GM19035 (cell line): Measurements from ENCODE around the gene LRRC47.

Experiments
- ATAC-seq: cut with Tn5 transposase; IDR thresholded peaks from one replicate; pipeline ENCODE4 v1.9.1; 2021; ENCODE audit not compliant: unreplicated experiment

The LRRC47 gene

GRCh38 chr1:3772715-3773571, 23.4 kb downstream of the LRRC47 start, which contains the start of gene SMIM1:
Gene SMIM1 (plus strand): TSS chr1:3772749. CDS start chr1:3775374, 2,625 bp downstream.
- ATAC-seq: peak; percentile 38

DNA sequence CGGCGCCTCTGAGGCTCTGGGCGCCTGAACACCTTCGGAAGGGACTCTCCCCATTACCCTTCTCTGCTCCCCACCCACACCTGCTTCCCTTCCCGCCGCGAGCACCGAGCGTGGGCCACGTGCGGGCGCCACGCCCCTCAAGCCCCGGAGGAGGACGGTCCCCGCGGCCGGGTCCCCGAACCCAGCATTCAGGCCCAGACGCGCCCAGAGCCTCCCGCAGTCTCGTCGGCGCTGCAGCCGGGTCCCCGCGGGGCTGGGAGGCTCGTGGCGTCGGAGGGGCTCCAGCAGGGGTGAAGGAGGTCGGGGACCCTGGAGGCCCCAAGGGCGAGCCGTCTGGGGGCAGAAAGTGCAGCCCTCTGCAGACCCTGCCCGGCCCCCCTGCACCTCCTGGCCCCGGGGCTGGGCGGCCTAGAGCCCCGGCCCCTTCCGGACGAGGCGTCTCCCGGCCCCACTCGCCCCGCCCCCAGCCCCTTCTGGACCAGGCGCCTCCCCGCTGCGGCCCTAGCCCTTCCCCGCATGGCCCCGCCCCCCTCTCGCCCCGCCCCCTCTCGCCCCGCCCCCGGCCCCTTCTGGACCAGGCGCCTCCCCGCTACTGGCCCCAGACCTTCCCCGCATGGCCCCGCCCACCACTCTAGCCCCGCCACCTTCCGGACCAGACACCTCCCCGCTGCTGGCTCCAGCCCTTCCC, 24.1 kb downstream of the LRRC47 start:
- peak; percentile 58 for ATAC-seq

DNA sequence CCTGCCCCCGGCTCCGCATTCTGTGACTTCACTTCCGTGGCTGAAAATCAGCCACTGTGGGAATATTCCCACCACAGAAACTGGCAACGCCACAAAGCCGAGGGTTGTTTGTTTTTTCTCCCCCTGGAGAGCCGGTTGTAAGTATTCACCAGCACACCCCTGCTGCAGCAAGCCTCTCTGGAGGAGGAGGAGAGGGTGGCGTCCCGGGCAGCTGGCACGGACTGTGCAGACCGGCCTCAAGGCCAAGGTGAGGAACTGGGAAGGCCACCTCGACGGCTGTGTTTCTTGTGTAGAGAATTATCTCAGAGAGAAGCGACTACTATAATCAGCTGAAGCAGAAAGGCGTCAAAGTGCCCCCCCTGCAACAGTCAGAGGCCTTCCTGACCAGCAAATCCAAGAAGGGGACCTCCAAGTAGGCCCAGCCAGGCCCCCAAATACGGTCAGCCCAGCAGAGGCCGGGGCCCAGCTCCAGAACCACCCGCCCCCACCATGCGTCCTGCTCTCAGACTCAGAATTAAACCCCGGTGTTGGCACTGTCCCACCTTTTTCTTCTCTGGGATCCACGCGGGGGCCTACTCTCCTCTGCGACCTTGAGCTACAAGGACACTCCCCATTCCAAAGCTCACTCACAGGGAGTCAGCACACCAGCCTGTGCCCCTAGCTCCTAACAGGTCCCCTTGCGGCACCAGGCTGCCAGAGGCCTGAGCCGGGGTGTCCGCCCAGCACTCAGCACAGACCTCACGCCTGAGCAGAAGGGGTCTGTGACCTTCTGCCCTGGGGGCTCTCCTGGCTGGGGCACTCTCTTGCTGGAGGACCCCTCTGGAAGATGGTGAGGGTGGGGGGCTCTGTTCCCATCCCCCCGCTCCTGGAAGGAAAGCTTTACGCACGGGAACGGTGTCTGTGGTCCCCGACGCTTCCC, 24.9 kb downstream of the LRRC47 start:
- no peak for ATAC-seq

GRCh38 chr1:3770047-3770765, 26.1 kb downstream of the LRRC47 start:
- no peak for ATAC-seq

GRCh38 chr1:3768811-3769390, 27.4 kb downstream of the LRRC47 start:
- no peak for ATAC-seq

- no peak for ATAC-seq
These were observed 28.9 kb downstream of the LRRC47 start for GRCh38 chr1:3767328-3767925.

DNA sequence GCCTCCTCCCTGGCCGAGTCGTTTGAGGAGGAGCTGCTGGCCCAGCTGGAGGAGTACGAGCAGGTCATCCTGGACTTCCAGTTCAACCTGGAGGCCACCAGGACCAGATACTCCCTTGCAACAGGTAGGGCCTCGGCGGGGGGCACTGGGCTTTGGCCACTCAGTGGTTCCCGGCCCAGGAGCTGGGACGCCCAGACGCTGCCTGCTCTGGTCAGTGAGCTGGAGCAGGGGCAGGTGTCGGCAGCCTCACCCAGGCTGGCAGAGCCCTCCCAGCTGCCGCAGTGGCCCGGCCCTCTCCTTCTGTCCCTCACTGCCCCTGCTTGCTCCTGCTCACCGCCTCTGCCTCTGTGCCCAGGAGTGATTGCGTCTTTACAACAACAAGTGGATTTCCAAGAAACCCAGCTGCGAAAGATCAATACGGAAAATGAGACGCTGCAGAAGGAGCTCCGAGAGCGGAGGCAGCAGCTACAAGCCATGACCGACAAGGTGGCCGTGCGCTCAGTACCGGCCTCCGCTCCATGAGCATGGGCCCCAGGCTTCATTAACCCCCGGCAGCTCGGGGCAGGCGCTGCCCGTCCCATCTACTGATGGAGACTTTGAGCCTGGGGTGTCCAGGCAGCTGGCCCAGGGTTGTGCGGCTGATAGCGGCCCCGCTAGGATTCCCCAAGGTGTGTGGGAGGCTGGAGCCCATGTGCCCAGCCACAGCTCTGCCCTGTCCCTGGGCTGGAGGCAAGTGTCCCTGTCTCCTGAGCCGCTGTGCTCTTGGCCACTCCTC, 32.8 kb downstream of the LRRC47 start:
- ATAC-seq: no peak

DNA sequence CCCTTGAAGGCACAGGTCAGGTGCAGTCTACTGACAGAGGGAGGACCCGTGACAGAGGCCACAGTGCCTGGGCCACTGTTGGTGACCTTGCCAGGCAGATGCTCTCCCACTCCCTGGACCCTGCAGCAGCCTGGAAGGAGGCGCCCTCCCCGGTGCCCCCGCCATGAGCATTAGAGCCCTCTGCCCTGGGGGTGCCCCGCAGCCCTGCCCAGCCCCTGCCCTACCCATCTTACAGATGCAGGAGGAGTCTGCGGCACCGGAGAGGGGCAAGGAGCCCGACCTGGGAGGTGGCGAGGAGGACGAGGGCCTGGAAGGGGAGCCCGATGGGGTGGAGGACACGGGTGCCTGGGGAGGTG, 33.4 kb downstream of the LRRC47 start:
- no peak for ATAC-seq

DNA sequence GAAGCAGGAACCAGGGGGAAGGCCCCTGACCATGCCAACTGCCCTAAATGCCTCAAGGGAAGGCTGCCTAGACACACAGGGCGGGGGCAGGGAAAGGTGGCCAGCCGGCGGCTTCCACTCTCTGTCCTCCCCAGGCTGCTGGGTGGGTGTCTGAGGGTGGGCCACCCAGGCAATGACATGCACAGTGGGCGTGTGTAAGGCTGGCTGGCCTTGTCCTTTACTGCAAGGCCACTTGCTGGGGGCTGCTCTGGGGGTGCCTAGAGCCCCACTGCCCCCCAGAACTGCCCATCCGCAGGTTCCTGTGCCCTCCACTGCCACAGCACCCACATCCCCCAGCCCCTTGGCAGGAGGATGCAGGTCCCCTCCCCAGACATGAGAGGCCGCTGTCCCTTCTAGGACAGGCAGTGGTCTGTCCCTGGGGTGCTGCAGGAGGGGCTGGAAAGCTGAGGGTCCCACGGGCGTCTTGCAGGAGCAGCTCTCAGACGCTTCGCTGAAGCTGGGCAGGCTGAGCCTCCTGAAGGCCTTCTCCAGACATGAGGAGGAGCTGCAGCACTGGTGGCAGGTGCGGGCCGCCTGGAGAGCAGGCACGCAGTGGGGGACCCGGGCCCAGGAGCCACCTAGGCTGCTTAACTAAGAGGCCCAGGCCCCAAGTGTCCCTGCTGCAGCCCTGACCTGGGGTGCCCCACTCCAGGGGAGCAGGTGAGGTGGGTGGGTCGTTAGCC, 34.0 kb downstream of the LRRC47 start:
- ATAC-seq: no peak

DNA sequence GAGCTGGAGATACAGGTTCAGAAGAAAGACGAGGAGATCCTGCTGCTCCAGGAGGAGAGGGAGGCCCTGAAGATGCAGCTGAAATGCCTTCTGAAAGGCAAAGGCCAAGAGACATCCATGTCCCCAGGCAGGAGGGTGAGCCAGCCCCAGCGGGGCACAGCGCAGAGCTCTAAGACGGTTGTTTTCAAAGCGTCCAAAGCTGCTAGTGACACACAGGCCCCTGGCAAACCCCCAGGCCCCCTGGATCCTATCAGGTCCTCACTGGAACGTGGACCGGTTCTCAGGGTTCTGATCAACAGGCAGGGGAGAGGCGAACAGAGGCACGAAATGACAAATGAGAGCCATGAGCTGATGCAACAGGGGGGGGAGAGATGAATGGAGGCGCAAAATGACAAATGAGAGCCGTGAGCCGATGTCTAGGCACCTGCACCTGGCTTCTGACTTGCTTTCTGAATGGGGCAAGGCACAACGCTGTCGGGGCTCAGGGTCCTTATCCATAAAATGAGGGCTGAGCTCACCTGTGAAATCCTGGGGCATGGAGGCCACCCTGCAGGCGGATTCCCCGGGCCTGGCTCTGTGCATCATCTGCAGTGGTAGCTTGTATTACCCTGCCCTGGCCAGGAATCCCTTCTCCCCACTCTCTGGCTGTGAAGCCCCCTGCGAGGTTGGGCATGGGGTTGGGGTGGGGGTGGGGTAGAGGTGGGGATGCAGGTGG, 34.8 kb downstream of the LRRC47 start:
- ATAC-seq: no peak

DNA sequence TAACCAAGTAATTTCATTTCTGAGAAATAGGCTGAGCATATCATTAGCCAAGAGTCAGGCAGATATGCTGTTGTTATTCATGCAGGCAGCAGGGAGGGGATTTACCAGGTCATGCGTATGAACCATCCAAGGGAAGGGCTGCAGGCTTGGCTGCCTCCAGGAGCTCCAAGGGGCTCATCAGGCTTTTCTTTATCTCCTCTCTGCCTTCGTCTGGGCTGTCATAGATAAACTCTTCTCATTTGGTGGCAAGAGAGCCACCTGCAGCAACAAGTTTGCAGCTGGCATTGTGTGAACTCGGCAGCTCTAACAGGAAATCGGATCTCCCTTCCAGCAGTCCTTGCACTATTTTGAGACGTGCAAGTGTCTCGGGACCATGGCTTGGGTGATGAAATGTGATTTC, 36.5 kb downstream of the LRRC47 start:
- no peak for ATAC-seq

- no peak for ATAC-seq
These were observed 37.1 kb downstream of the LRRC47 start for GRCh38 chr1:3759164-3759563.

DNA sequence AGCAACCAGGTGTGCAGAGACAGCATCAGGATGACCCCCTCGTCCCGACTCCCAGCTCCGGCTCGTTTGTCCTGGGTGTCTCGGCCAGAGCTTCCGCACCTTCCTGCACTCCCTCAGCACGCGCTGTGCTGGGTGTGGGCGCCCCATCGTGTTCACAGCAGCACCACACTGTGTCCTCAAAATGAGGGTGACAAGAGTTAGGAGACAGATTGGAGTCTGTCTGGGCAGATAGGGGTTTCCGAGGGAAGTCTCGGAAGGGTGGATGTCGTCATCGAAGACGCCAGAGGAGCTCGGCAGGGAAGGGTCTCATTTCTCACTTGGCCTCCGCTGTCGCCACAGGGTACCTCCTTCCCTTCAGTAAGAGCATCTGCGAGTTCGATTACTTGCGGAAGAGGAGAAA, 39.9 kb downstream of the LRRC47 start:
- no peak for ATAC-seq

- no peak for ATAC-seq
These were observed 42.4 kb downstream of the LRRC47 start for GRCh38 chr1:3753656-3754454.

GRCh38 chr1:3752400-3752945, 43.8 kb downstream of the LRRC47 start, which contains the start of gene CCDC27:
Gene CCDC27 (plus strand): TSS chr1:3752450. CDS start chr1:3752482, 32 bp downstream.
- no peak for ATAC-seq

DNA sequence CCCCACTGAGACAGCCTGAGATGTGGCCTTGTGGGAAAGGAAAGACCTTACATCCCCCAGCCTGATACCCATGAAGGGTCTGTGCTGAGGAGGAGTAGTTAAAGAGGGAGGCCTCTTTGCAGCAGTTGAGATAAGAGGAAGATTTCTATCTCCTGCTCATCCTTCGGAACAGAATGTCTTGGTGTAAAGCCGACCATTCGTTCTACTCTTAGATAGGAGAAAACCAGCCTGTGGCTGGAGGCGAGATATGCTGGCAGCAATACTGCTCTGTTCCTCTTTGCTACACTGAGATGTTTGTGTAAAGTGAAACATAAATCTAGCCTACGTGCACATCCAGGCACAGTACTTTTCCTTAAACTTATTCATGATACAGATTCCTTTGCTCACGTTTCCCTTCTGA, 45.6 kb downstream of the LRRC47 start:
- ATAC-seq: no peak

- no peak for ATAC-seq
These were observed 46.8 kb downstream of the LRRC47 start for GRCh38 chr1:3749512-3749911.
